ENCODE measurements around the gene FERMT2.

FERMT2 gene, protein sequence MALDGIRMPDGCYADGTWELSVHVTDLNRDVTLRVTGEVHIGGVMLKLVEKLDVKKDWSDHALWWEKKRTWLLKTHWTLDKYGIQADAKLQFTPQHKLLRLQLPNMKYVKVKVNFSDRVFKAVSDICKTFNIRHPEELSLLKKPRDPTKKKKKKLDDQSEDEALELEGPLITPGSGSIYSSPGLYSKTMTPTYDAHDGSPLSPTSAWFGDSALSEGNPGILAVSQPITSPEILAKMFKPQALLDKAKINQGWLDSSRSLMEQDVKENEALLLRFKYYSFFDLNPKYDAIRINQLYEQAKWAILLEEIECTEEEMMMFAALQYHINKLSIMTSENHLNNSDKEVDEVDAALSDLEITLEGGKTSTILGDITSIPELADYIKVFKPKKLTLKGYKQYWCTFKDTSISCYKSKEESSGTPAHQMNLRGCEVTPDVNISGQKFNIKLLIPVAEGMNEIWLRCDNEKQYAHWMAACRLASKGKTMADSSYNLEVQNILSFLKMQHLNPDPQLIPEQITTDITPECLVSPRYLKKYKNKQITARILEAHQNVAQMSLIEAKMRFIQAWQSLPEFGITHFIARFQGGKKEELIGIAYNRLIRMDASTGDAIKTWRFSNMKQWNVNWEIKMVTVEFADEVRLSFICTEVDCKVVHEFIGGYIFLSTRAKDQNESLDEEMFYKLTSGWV

DNA sequence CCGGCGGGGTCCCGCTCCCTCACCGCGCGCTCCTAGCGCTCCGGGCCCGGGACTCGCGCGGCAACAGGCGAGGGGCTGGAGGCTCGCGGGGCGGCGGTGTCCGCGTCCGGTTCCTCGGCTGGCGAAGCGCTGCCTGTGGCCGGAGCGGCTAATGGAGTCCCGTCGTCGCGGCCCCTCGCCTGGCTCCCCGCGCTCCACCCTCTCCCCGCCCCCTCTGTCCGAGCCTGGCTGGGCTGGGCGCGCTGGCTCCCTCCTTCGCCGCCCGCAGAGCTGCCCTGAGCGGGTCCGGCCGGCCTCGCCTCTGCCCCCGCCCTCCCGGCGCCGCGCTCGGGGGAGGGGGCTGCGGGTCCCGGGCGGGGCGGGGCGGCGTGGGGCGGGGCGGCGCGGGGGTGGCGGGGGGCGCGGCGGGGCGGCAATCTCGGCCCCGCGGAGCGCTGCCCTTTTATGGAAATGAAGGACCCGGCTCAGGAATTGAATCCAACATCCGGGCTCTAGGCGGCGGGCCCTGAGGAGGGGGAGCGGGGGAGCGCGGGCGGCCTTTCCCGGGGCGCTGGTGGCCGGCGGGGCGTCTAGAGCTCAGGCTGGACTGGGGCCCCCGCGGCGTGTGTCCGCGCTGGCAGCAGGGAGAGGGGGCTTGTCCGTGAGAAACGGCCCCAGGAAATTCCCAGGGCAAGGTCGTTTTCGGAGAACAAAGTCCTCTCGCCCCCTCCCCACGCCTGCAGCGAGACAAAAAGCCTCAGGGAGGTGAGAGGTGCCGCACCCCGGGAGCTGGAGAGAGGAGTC is at the start of gene FERMT2:
FERMT2 (minus strand) TSS at position 153 of the 783 bp plus-strand sequence. CDS start 482 bp downstream, outside the sequence.
- peak; percentile 35 for DNase-seq (ENCODE audit: insufficient read length, low spot score)
- TF ChIP-seq, protein P1, sequence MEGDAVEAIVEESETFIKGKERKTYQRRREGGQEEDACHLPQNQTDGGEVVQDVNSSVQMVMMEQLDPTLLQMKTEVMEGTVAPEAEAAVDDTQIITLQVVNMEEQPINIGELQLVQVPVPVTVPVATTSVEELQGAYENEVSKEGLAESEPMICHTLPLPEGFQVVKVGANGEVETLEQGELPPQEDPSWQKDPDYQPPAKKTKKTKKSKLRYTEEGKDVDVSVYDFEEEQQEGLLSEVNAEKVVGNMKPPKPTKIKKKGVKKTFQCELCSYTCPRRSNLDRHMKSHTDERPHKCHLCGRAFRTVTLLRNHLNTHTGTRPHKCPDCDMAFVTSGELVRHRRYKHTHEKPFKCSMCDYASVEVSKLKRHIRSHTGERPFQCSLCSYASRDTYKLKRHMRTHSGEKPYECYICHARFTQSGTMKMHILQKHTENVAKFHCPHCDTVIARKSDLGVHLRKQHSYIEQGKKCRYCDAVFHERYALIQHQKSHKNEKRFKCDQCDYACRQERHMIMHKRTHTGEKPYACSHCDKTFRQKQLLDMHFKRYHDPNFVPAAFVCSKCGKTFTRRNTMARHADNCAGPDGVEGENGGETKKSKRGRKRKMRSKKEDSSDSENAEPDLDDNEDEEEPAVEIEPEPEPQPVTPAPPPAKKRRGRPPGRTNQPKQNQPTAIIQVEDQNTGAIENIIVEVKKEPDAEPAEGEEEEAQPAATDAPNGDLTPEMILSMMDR (IDR thresholded peaks at IDR 0.05; ENCODE audit: insufficient read depth, missing control alignments): no peak
- no peak for FAIRE-seq

DNA sequence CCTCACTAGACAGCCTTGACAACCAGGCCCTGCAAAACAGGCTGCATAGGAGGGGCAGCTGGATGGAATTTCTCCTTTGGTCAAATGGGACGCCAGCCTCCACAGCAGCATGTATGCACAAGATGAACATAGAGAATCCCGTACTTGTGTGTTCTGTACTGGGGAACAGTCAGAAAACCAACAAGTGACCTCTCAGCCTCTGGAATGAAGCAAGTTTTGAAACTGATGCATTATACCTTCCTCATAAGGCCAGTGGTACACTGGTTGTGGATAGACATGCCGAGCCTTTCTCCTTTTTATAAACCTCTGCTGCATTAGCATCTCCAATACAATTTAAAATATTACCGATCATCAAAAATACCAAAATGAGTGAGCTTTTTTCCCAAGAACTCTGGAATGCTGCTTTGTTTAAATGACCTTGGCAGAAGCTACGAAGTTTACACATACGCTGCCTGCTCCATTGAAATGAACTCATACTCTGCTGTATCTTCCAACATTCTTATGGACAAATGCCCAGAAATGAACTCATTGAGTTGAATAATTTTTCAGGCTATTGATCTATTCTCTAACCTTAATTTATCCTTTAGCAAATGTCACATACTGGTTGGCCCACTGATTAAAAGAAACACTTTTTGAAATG is 47.6 kb upstream of the FERMT2 start:
- TF ChIP-seq, protein P1 (IDR thresholded peaks at IDR 0.05; ENCODE audit: insufficient read depth, missing control alignments): no peak
- no peak for FAIRE-seq
- DNase-seq (ENCODE audit: insufficient read length, low spot score): no peak

DNA sequence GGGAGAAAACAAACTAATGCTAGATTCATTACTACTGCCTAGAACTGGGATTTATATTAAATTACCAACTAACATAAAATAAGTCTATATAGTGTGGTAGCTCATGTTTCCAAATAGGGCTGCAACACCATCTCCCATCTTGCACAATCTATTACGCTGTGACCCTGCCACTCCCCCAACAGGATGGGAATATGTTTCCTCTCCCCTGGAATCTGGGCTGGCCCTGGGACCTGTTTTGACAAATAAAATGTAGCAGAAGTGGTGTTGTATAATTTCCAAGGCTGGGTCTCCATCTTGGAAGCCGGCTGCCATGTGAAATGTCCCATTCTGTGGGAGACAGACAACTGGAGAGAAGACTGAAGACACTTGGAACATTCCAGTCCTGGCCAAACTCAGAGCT is 45.6 kb upstream of the FERMT2 start:
- FAIRE-seq (no peak), DNase-seq (ENCODE audit: insufficient read length, low spot score) (no peak)
- TF ChIP-seq, protein P1 (IDR thresholded peaks at IDR 0.05; ENCODE audit: insufficient read depth, missing control alignments): no peak

DNA sequence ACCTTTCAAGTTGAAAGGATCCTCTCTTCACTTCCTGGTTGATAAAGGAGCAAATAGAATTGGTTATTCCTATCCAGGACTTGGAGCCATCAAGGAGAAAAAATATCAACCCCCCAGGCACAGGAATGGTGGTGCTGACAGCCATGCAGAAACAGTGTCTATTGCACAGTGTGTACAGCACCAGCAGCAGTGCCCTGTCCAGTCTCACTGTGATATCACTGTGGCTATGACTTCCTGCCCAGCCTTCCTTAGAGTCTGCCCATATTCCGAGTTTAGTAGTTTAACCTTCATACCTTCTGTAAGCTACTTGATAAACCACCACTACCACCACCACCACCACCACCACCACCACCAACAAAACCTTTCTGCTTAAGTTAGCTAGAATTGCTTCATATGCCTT is 45.1 kb upstream of the FERMT2 start:
- TF ChIP-seq, protein P1 (IDR thresholded peaks at IDR 0.05; ENCODE audit: insufficient read depth, missing control alignments): no peak
- FAIRE-seq (no peak), DNase-seq (ENCODE audit: insufficient read length, low spot score) (no peak)

DNA sequence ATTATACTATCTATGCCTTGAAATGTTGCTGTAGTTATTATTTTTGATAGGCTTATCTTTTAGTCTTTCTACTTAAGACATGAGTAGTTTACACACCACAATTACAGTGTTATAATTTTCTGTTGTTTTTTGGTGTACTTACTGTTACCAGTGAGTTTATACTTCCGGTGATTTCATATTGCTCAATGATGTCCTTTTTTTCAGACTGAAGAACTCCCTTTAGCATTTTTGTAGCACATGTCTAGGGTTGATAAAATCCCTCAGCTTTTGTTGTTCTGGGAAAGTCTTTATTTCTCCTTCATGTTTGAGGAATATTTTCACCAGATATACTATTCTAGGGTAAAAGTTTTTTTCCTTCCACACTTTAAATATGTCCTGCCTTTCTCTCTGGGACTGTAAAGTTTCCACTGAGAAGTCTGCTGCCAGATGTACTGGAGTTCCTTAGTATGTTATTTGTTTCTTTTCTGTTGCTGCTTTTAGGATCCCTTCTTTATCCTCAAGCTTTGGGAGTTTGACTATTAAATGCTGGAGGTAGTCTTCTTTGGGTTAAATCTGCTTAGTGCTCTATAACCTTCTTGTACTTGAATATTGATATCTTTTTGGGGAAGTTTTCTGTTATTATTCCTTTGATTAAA is 41.5 kb upstream of the FERMT2 start:
- FAIRE-seq (no peak), DNase-seq (ENCODE audit: insufficient read length, low spot score) (no peak)

DNA sequence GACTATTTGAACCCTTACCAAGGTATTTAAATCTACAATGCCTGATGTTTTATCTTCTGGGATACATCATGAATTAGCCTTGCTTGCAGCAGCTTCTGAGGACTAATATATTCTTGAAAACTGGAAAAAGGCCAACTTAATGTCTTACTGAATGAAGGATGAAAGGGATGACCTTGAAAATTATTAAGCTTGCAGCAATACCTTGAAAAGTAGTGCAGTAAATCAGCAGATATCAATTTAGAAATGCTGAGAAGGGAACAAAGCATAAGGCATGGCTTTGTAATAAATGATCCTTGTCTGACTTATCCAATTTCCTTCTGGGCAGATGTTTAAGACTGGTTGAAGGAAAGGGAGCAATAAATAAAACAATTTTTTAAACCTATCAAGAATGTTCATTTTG is 37.3 kb upstream of the FERMT2 start:
- TF ChIP-seq, protein P1 (IDR thresholded peaks at IDR 0.05; ENCODE audit: insufficient read depth, missing control alignments): no peak
- DNase-seq (ENCODE audit: insufficient read length, low spot score) (no peak), FAIRE-seq (no peak)

More for the DNA sequence above, 41.5 kb upstream of the FERMT2 start:
- TF ChIP-seq, protein P1 (IDR thresholded peaks at IDR 0.05; ENCODE audit: insufficient read depth, missing control alignments): no peak

All from D721Med (cell line).